ENCODE measurements around the gene FMN1. TPM values are rescaled to one million over a fixed set of nuclear protein-coding genes. Genes with fewer than 3 reads are reported as not detected.
A peak's percentile ranks its signal among the peaks of the same experiment; 100 is the strongest.

FMN1 gene
- polyA plus RNA-seq, 2 of the 4 experiments (the other 2 are of a cell fraction) = 0.53 to 2.2 TPM

- no peaks in the 10 kb centered on the region for H3K4me1 ChIP-seq
- H3K9me3 ChIP-seq = no peaks in the 10 kb centered on the region
- 48% methylated on average over 4 of the region's 4 CpGs for WGBS (ENCODE audit: missing lambda C conversion rate)
- H3K4me2 ChIP-seq = no peak overlapping the region
- TF ChIP-seq KDM5A (IDR thresholded peaks at IDR 0.05) (no peak), ATOH8 (CRISPR knock-in tag; IDR thresholded peaks at IDR 0.05; ENCODE audit: low read depth) (no peak), PBX3 (IDR thresholded peaks at IDR 0.05) (no peak), SREBF2 (IDR thresholded peaks at IDR 0.05) (no peak), MAX (IDR thresholded peaks at IDR 0.05) (no peak), GATA3 (IDR thresholded peaks at IDR 0.05; ENCODE audit: borderline replicate concordance) (no peak), FOXS1 (CRISPR knock-in tag; IDR thresholded peaks at IDR 0.05) (no peak), ESRRA (IDR thresholded peaks at IDR 0.05; ENCODE audit: borderline replicate concordance, low read length) (no peak), HOXB13 (CRISPR knock-in tag; IDR thresholded peaks at IDR 0.05; ENCODE audit: low read depth) (no peak)
- DNase-seq (ENCODE audit: low read depth in 1 of 2, low spot score in 1 of 2) (no peak), ATAC-seq (no peak), FAIRE-seq (peak; percentile 80)
- ChIA-PET POLR2A (no interaction called here), CTCF (interaction anchor here (0.9 to 3.3 kb wide), 5 partner anchors 11 to 23 kb away, joined by 3 to 16 read pairs (median 4); no protein-coding TSS in a partner anchor)
- no peak overlapping the region for H3K27ac ChIP-seq
- H3K4me3 ChIP-seq = no peak overlapping the region
Measured at GRCh38 chr15:33109345-33109744, 85.2 kb downstream of the FMN1 start.

GRCh38 chr15:33108518-33108917, 86.0 kb downstream of the FMN1 start:
- CTCF ChIA-PET = interaction anchor here (0.6 to 24.5 kb wide), 5 partner anchors 15 to 28 kb away, joined by 3 to 346 read pairs (median 5); no protein-coding TSS in a partner anchor
- Histone ChIP-seq H3K4me1 (no peaks in the 10 kb centered on the region), H3K9me3 (no peaks in the 10 kb centered on the region), H3K4me3 (no peak overlapping the region), H3K27ac (no peak overlapping the region), H3K4me2 (no peak overlapping the region)
- POLR2A ChIA-PET = no interaction called here
- FAIRE-seq (no peak), ATAC-seq (no peak), DNase-seq (ENCODE audit: low read depth in 1 of 2, low spot score in 1 of 2) (no peak)
- no peak for TF ChIP-seq BCL3 (IDR thresholded peaks at IDR 0.05)
- no peak for TF ChIP-seq ZFP36 (IDR thresholded peaks at IDR 0.05; ENCODE audit: borderline replicate concordance, partially characterized antibody)
- TF ChIP-seq TP53 (CRISPR knock-in tag; IDR thresholded peaks at IDR 0.05) = no peak
- TF ChIP-seq MAFK (IDR thresholded peaks at IDR 0.05; ENCODE audit: partially characterized antibody) = no peak
- TF ChIP-seq HOXB5 (CRISPR knock-in tag; IDR thresholded peaks at IDR 0.05) = no peak
- no peak for TF ChIP-seq MAZ (IDR thresholded peaks at IDR 0.05; ENCODE audit: borderline replicate concordance, low read depth, low read length)
- TF ChIP-seq CHD2 (IDR thresholded peaks at IDR 0.05; ENCODE audit: low read length, partially characterized antibody) = no peak
- no peak for TF ChIP-seq CBX8 (IDR thresholded peaks at IDR 0.05)
- no peak for TF ChIP-seq CHD4 (IDR thresholded peaks at IDR 0.05; ENCODE audit: borderline replicate concordance)
- no peak for TF ChIP-seq REST (IDR thresholded peaks at IDR 0.05)
- TF ChIP-seq HEYL (CRISPR knock-in tag; IDR thresholded peaks at IDR 0.05) = no peak
- no peak for TF ChIP-seq PBX3 (IDR thresholded peaks at IDR 0.05)
- no peak for TF ChIP-seq JUN (IDR thresholded peaks at IDR 0.05)
- TF ChIP-seq TFCP2L1 (CRISPR knock-in tag; IDR thresholded peaks at IDR 0.05) = no peak

Data from A549 (cell line).